Ascending aorta (tissue), 2 donors: Measurements from ENCODE around the gene CXXC1. TPM values are rescaled to one million over a fixed set of nuclear protein-coding genes. Genes with fewer than 3 reads are reported as not detected.

Experiments used
- DNase-seq, 2 donors: peaks; one replicate each; pipeline ENCODE4 v3.0.0-alpha.2; 2019; ENCODE audit warnings: low spot score in 2 of 2
- H3K27ac ChIP-seq, 2 donors: fragments of 200-600 bp; sonication (generic); one replicate each; pipeline ENCODE4 v1.5.1; 2016 to 2017; ENCODE audit warnings: mild to moderate bottlenecking in 1 of 2
- H3K27me3 ChIP-seq: fragments of 200-600 bp; sonication (generic); one replicate; pipeline ENCODE4 v1.5.1; 2017
- H3K36me3 ChIP-seq, 2 donors: fragments of 200-600 bp; sonication (generic); one replicate each; pipeline ENCODE4 v1.5.1; 2016
- H3K4me1 ChIP-seq, 2 donors: fragments of 200-600 bp; sonication (generic); one replicate each; pipeline ENCODE4 v1.5.1; 2016 to 2017; ENCODE audit warnings: mild to moderate bottlenecking in 1 of 2
- H3K4me3 ChIP-seq, 2 donors: fragments of 200-600 bp; sonication (generic); one replicate each; pipeline ENCODE4 v1.5.1; 2016 to 2017; ENCODE audit warnings: mild to moderate bottlenecking in 1 of 2
- H3K9me3 ChIP-seq, 2 donors: fragments of 200-600 bp; sonication (generic); one replicate each; pipeline ENCODE4 v1.5.1; 2016
- intact Hi-C: fragments of 100-400 bp; cut with DNase I; formaldehyde crosslinking; loops from one replicate; pipeline ENCODE4 v1.15.1; 2023
- total RNA-seq: library from RNA; depleted of rRNA; stranded (reverse); fragments of >200 nt; gene quantifications from one replicate; pipeline ENCODE4 v1.1.0, GENCODE V29; 2016
- TF ChIP-seq, protein P1 (sequence below), 3 experiments: fragments of 200-600 bp in 2 of 3; fragments of 450-650 bp in 1 of 3; sonication (generic) in 2 of 3; IDR thresholded peaks; one replicate each; pipeline ENCODE4 v1.5.1; 2016 to 2019; ENCODE audit warnings: antibody characterized with exemption in 3 of 3, mild to moderate bottlenecking in 1 of 3, moderate library complexity in 1 of 3

The CXXC1 gene
- total RNA-seq, 1 donor from 2014 or later = 171 TPM

GRCh38 chr18:50320719-50321118 is 33.2 kb upstream of the CXXC1 start:
- Histone ChIP-seq H3K4me1 (no peaks in the 10 kb centered on the region), H3K36me3 (no peaks in the 10 kb centered on the region), H3K4me3 (no peak overlapping the region), H3K9me3 (no peaks in the 10 kb centered on the region), H3K27ac (no peak overlapping the region), H3K27me3 (no peaks in the 10 kb centered on the region)
- intact Hi-C loops = no loop called here
- TF ChIP-seq, protein P1, sequence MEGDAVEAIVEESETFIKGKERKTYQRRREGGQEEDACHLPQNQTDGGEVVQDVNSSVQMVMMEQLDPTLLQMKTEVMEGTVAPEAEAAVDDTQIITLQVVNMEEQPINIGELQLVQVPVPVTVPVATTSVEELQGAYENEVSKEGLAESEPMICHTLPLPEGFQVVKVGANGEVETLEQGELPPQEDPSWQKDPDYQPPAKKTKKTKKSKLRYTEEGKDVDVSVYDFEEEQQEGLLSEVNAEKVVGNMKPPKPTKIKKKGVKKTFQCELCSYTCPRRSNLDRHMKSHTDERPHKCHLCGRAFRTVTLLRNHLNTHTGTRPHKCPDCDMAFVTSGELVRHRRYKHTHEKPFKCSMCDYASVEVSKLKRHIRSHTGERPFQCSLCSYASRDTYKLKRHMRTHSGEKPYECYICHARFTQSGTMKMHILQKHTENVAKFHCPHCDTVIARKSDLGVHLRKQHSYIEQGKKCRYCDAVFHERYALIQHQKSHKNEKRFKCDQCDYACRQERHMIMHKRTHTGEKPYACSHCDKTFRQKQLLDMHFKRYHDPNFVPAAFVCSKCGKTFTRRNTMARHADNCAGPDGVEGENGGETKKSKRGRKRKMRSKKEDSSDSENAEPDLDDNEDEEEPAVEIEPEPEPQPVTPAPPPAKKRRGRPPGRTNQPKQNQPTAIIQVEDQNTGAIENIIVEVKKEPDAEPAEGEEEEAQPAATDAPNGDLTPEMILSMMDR (IDR thresholded peaks at IDR 0.05) = no peak
- no peak for DNase-seq

- Histone ChIP-seq H3K4me3 (no peak overlapping the region), H3K36me3 (no peaks in the 10 kb centered on the region), H3K27ac (no peak overlapping the region), H3K27me3 (no peaks in the 10 kb centered on the region), H3K9me3 (no peaks in the 10 kb centered on the region), H3K4me1 (no peaks in the 10 kb centered on the region)
- TF ChIP-seq, protein P1 (IDR thresholded peaks at IDR 0.05) = no peak
- intact Hi-C loops = no loop called here
- DNase-seq = no peak
Observed at GRCh38 chr18:50315100-50315871, 27.8 kb upstream of the CXXC1 start.

GRCh38 chr18:50313873-50314460 is 26.5 kb upstream of the CXXC1 start:
- Histone ChIP-seq H3K4me1 (no peaks in the 10 kb centered on the region), H3K4me3 (no peak overlapping the region), H3K9me3 (no peaks in the 10 kb centered on the region), H3K27ac (no peak overlapping the region), H3K36me3 (no peaks in the 10 kb centered on the region), H3K27me3 (no peaks in the 10 kb centered on the region)
- DNase-seq = no peak
- TF ChIP-seq, protein P1 (IDR thresholded peaks at IDR 0.05) = no peak
- intact Hi-C loops = no loop called here

DNA sequence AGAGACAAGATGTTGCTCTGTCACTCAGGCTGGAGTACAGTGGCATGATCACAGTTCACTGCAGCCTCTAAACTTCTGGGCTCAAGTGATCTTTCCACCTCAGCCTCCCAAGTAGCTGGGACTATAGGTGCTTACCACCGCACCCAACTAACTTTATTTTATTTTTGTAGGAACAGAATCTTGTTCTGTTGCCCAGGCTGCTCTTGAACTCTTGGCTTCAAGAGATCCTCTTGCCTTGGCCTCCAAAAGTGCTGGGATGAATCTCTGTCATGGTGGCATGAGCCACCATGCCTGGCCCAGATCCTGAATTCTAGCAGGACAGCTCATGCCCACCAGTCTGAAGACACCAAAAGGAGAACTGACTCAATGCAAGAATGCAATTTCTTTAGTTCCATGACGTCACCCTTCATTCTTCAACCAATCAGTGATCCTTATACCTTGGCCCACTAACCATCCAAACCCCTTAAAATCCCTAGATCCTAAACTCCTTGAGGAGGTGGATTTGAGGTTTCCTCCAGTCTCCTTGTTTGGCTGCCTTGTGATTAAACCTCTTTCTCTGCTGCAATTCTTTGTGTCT is 25.6 kb upstream of the CXXC1 start:
- Histone ChIP-seq H3K9me3 (no peaks in the 10 kb centered on the region), H3K27ac (no peak overlapping the region), H3K27me3 (no peaks in the 10 kb centered on the region), H3K36me3 (no peaks in the 10 kb centered on the region), H3K4me1 (no peaks in the 10 kb centered on the region), H3K4me3 (no peak overlapping the region)
- intact Hi-C loops = no loop called here
- TF ChIP-seq, protein P1 (IDR thresholded peaks at IDR 0.05) = no peak
- no peak for DNase-seq

DNA sequence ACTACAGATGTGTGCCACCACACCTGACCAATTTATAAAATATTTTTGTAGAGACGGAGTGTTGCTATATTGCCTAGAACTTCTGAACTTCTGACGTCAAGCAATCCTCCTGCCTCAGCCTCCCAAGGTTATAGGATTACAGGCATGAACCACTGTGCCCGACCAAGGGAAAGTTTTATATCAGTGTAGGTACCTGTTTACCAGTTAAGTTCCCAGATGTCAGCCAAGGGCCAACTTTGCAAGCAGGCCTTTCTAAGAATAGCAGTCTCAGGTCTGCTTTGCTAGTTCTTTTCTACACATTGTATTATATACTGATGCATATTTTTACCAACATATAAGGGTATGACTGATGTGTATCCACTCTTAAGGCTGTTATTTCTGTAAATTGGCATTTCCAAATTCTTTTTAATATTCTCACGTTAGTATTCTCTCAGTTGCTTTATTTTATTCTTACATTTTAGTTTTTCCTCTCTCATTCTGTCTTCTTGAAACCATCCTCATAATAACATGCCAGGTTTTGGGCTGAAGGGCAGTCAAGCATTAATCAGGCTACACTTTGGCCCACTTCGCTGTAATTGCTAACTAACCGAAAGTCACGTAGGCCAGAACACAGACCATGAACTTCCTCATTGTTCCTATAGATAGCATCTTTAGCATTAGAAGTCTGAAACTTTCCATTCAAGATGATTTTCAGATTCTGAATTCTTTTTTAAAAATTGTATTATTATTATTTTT is 25.0 kb upstream of the CXXC1 start:
- no peaks in the 10 kb centered on the region for H3K9me3 ChIP-seq
- intact Hi-C loops = no loop called here
- no peaks in the 10 kb centered on the region for H3K36me3 ChIP-seq
- H3K27ac ChIP-seq = no peak overlapping the region
- DNase-seq = no peak
- no peak overlapping the region for H3K4me3 ChIP-seq
- no peaks in the 10 kb centered on the region for H3K27me3 ChIP-seq
- TF ChIP-seq, protein P1 (IDR thresholded peaks at IDR 0.05) = no peak
- H3K4me1 ChIP-seq = no peaks in the 10 kb centered on the region
